Osteocyte (in vitro differentiated cells): ENCODE results near the gene MYRIP. TPM values are rescaled to one million over a fixed set of nuclear protein-coding genes. Genes with fewer than 3 reads are reported as not detected.

Experiments
- DNase-seq: peaks from one replicate; pipeline ENCODE4 v3.0.0; 2021; ENCODE audit warnings: mixed read lengths; ENCODE audit not compliant: unreplicated experiment; ENCODE audit errors: extremely low spot score
- H3K27ac Mint-ChIP-seq: one replicate; pipeline ENCODE4 v1.8.0; 2021; ENCODE audit warnings: mild to moderate bottlenecking, mixed read lengths; ENCODE audit not compliant: unreplicated experiment
- H3K27me3 Mint-ChIP-seq: one replicate; pipeline ENCODE4 v1.8.0; 2021; ENCODE audit warnings: mixed read lengths; ENCODE audit not compliant: unreplicated experiment
- H3K36me3 Mint-ChIP-seq: one replicate; pipeline ENCODE4 v1.8.0; 2021; ENCODE audit warnings: mixed read lengths; ENCODE audit not compliant: unreplicated experiment
- H3K4me1 Mint-ChIP-seq: one replicate; pipeline ENCODE4 v1.8.0; 2021; ENCODE audit warnings: mixed read lengths; ENCODE audit not compliant: unreplicated experiment
- H3K4me3 Mint-ChIP-seq: one replicate; pipeline ENCODE4 v1.8.0; 2021; ENCODE audit warnings: mild to moderate bottlenecking, moderate library complexity, mixed read lengths; ENCODE audit not compliant: unreplicated experiment
- H3K9me3 Mint-ChIP-seq: one replicate; pipeline ENCODE4 v1.8.0; 2021; ENCODE audit warnings: mixed read lengths; ENCODE audit not compliant: unreplicated experiment
- CTCF ChIP-seq: fragments of 200-600 bp; sonication (generic); IDR thresholded peaks from 2 replicates; pipeline ENCODE4 v1.5.0; 2021; ENCODE audit warnings: antibody characterized with exemption, mild to moderate bottlenecking, moderate library complexity
- total RNA-seq: library from RNA; stranded (reverse); gene quantifications from 2 replicates; pipeline ENCODE4 v1.2.1, GENCODE V29; 2021

Gene MYRIP
- total RNA-seq, 1 donor from 2014 or later: 0.62 TPM

GRCh38 chr3:40302784-40303183 lies 493.4 kb downstream of the MYRIP start:
- H3K36me3 Mint-ChIP-seq: peaks cover 2% of the 10 kb centered on the region
- no peak for TF ChIP-seq CTCF
- H3K4me3 Mint-ChIP-seq: no peak overlapping the region
- H3K4me1 Mint-ChIP-seq: peaks cover 31% of the 10 kb centered on the region
- DNase-seq: no peak
- H3K27ac Mint-ChIP-seq: no peak overlapping the region
- no peaks in the 10 kb centered on the region for H3K9me3 Mint-ChIP-seq
- no peaks in the 10 kb centered on the region for H3K27me3 Mint-ChIP-seq

- H3K36me3 Mint-ChIP-seq: peaks cover 2% of the 10 kb centered on the region
- H3K4me3 Mint-ChIP-seq: no peak overlapping the region
- H3K4me1 Mint-ChIP-seq: peaks cover 30% of the 10 kb centered on the region
- no peak for DNase-seq
- no peak overlapping the region for H3K27ac Mint-ChIP-seq
- no peaks in the 10 kb centered on the region for H3K27me3 Mint-ChIP-seq
- no peak for TF ChIP-seq CTCF
- H3K9me3 Mint-ChIP-seq: no peaks in the 10 kb centered on the region
Observed at GRCh38 chr3:40304352-40304751, 494.9 kb downstream of the MYRIP start.

DNA sequence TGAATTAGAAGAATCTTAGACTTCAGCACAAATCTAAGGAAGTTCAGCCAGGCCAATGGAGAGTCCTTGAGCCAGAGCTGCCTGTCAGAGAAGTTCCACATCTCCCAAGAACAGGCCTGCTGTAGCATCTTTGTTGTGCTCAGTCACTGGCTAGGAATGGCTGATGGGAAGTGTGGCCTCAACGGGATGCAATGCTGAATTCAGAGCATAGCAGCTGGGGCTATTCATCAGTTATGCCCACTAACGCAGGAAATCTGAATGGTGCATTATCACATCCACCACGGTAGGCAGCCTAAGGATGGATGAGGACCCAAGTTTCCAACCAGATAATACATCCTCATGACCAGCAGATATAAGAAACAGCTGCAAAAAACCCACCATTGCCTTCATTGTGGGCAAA lies 496.9 kb downstream of the MYRIP start:
- H3K27ac Mint-ChIP-seq: no peak overlapping the region

GRCh38 chr3:40307176-40307575 lies 497.8 kb downstream of the MYRIP start:
- no peak for DNase-seq
- Mint-ChIP-seq H3K36me3 (peaks cover 11% of the 10 kb centered on the region), H3K9me3 (no peaks in the 10 kb centered on the region), H3K4me3 (no peak overlapping the region), H3K27me3 (no peaks in the 10 kb centered on the region), H3K27ac (no peak overlapping the region), H3K4me1 (peaks cover 26% of the 10 kb centered on the region)
- TF ChIP-seq CTCF: no peak

More for the DNA sequence above, 496.9 kb downstream of the MYRIP start:
- peaks cover 25% of the 10 kb centered on the region for H3K4me1 Mint-ChIP-seq
- no peak for DNase-seq
- no peak overlapping the region for H3K4me3 Mint-ChIP-seq
- no peaks in the 10 kb centered on the region for H3K9me3 Mint-ChIP-seq
- no peaks in the 10 kb centered on the region for H3K27me3 Mint-ChIP-seq
- TF ChIP-seq CTCF: no peak
- peaks cover 3% of the 10 kb centered on the region for H3K36me3 Mint-ChIP-seq

- peak overlapping the region; percentile 100 for H3K27ac Mint-ChIP-seq
- TF ChIP-seq CTCF: no peak
Observed at GRCh38 chr3:40308725-40309417, 499.5 kb downstream of the MYRIP start.

More at GRCh38 chr3:40308725-40309417, 499.5 kb downstream of the MYRIP start:
- Mint-ChIP-seq H3K27me3 (no peaks in the 10 kb centered on the region), H3K4me3 (peak overlapping the region; percentile 100), H3K9me3 (no peaks in the 10 kb centered on the region), H3K4me1 (peaks cover 19% of the 10 kb centered on the region), H3K36me3 (peaks cover 25% of the 10 kb centered on the region)
- DNase-seq: no peak
